VCaP (cell line): ENCODE data around the gene TCN2.

Experiments
- H3K27ac ChIP-seq: fragments of 450-650 bp; 2 replicates; pipeline ENCODE4 v1.5.1; 2017
- CTCF ChIP-seq: fragments of 450-650 bp; conservative IDR thresholded peaks from 2 replicates; pipeline ENCODE4 v1.5.1; 2017; ENCODE audit warnings: mild to moderate bottlenecking, moderate library complexity

Gene TCN2

GRCh38 chr22:30654361-30654760 is 47.4 kb downstream of the TCN2 start:
- TF ChIP-seq CTCF, result no peak
- H3K27ac ChIP-seq, result no peak overlapping the region

GRCh38 chr22:30655532-30655931 is 48.6 kb downstream of the TCN2 start:
- TF ChIP-seq CTCF, result no peak
- H3K27ac ChIP-seq, result no peak overlapping the region

GRCh38 chr22:30662040-30662439 is 55.1 kb downstream of the TCN2 start:
- TF ChIP-seq CTCF, result no peak
- H3K27ac ChIP-seq, result no peak overlapping the region

- TF ChIP-seq CTCF, result no peak
- H3K27ac ChIP-seq, result no peak overlapping the region
These were observed 57.8 kb downstream of the TCN2 start for GRCh38 chr22:30664798-30665197.

GRCh38 chr22:30665266-30665665 is 58.3 kb downstream of the TCN2 start:
- no peak overlapping the region for H3K27ac ChIP-seq
- no peak for TF ChIP-seq CTCF

- no peak overlapping the region for H3K27ac ChIP-seq
- no peak for TF ChIP-seq CTCF
These were observed 58.8 kb downstream of the TCN2 start for GRCh38 chr22:30665786-30666185.

- no peak overlapping the region; the same call in 1 of the 2 replicates for H3K27ac ChIP-seq
- no peak for TF ChIP-seq CTCF
These were observed 60.1 kb downstream of the TCN2 start for GRCh38 chr22:30667107-30667493.
